GM21717 (cell line): ENCODE results near the gene CEP72.
"Not testable (repeated sequence)": the region's sequence is repeated elsewhere in the genome, so short reads cannot be mapped to it uniquely, and the experiment has no call there.

Experiments
- ATAC-seq: cut with Tn5 transposase; IDR thresholded peaks from one replicate; pipeline ENCODE4 v1.9.1; 2021; ENCODE audit warnings: mild to moderate bottlenecking, moderate library complexity; ENCODE audit not compliant: unreplicated experiment

The CEP72 gene

DNA sequence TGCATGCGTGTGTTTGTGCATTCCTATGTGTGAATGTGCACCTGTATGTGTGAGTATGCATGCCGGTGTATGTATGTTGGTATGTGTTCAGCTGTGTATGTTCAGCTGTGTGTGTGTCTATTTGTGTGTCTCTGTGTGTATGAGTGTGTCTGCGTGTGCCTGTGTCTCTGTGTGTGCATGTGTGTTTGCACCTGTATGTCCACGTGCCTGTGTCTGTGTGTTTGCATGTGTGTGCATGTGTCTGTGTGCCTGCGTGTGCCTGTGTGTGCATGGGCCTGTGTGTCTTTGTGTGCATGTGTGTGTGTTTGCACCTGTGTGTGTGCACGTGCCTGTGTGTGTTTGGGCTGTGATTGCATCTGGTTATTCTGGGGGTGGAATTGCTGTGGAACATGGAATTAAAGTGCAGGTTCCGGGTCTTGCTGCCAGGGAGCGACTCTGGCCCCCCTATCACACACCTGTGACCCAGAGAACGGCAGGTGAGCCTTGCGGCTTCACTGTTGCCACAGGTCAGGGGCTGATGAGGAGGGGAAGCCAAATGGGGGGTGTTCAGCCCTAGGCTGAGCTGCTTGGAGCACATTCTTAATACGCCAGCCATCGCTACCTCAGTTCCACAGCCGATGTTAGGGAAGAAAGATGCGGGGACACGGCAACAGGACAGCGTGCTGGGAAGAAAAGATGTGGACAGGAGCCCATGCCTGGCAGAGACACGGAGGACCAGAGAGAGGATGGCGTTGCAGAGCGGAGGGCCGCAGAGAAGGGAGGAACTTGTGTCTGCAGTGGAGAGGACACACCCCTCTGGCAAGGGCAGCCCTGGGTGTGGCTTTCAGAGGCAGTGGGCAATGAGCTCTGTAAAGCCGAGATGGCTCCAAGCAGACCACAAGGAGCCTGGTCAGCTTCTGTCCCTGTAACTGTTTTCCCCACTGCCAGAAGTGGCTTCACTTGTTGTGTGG is 84.9 kb downstream of the CEP72 start:
- not testable (repeated sequence) for ATAC-seq
